ENCODE data around the gene POLD2. TPM values are rescaled to one million over a fixed set of nuclear protein-coding genes. Genes with fewer than 3 reads are reported as not detected.

POLD2 gene

DNA sequence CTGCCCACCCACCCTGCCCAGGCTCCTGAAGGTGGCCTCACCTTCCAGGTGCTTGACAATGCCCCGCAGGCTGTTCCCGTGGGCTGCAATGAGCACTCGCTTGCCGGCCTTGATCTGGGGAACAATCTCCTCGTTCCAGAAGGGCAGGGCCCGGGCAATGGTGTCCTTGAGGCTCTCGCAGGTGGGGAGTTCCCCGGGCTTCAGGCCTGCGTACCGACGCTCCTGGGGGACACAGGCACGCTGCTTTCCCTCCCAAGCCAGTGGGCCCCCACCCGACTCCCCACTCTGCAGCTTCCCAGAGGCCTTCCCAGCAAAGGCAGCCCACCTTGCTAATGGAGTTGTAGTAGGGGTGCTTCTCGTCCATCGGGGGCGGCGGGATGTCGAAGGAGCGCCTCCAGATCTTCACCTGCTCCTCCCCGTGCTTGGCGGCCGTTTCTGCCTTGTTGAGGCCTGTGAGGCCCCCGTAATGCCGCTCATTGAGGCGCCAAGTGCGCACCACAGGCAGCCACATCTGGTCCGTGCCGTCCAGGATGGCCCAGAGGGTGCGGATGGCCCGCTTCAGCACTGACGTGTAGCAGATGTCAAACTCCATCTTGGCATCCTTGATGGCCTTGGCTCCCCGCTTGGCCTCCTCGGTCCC is 58.4 kb downstream of the POLD2 start:
- H3K79me1 ChIP-seq (ENCODE audit: low read depth, low read length) = peaks cover 4% of the 10 kb centered on the region
- peak overlapping the region; percentile 80 for H3K18ac ChIP-seq (ENCODE audit: low read length)
- H3K9me3 ChIP-seq (replicated peaks in 1 of 2; ENCODE audit: control insufficient read depth in 2 of 2, insufficient read depth in 1 of 2, low read depth in 1 of 2, low read length in 2 of 2) = no peaks in the 10 kb centered on the region
- no peak overlapping the region for H3K14ac ChIP-seq (ENCODE audit: low read length)
- peak overlapping the region; percentile 47 for H3K4me2 ChIP-seq (ENCODE audit: insufficient read depth, low read length, poor library complexity, severe bottlenecking)
- peak overlapping the region; percentile 14 for H3K27ac ChIP-seq (replicated peaks; ENCODE audit: low read length)
- H2BK120ac ChIP-seq (ENCODE audit: low read depth, low read length) = peak overlapping the region; percentile 56
- H3K9ac ChIP-seq (ENCODE audit: low read depth, low read length, poor library complexity) = peak overlapping the region; percentile 75
- peak overlapping the region; percentile 89 for H3K23ac ChIP-seq (ENCODE audit: low read depth, low read length, poor library complexity)
- no peaks in the 10 kb centered on the region for H3K27me3 ChIP-seq (ENCODE audit: control insufficient read depth in 3 of 3, insufficient read depth in 3 of 3, low read depth in 1 of 3, low read length in 3 of 3)
- no peak overlapping the region for H4K91ac ChIP-seq (ENCODE audit: low read depth, low read length, poor library complexity)
- H2BK5ac ChIP-seq (ENCODE audit: low read length) = peak overlapping the region; percentile 97
- no peak for DNase-seq (ENCODE audit: low spot score)
- H2AFZ ChIP-seq (ENCODE audit: low read length) = peak overlapping the region; percentile 84
- H3K36me3 ChIP-seq (replicated peaks in 1 of 2; ENCODE audit: control insufficient read depth in 2 of 2, insufficient read depth in 2 of 2, low read length in 2 of 2) = peaks cover 15 to 29% of the 10 kb centered on the region in 2 donors
- H4K8ac ChIP-seq (ENCODE audit: low read depth, low read length) = no peak overlapping the region
- H3K4me3 ChIP-seq (ENCODE audit: low read length in 2 of 2) = peak overlapping the region in 1 of 2 donors; percentile 61
- H2AK5ac ChIP-seq (ENCODE audit: low read depth, low read length) = peak overlapping the region; percentile 99
- H3K4me1 ChIP-seq (ENCODE audit: control insufficient read depth in 2 of 2, insufficient read depth in 1 of 2, low read depth in 1 of 2, low read length in 2 of 2) = peaks cover 19 to 24% of the 10 kb centered on the region in 2 donors
- peak overlapping the region; percentile 86 for H3K4ac ChIP-seq (ENCODE audit: low read length)
- peak overlapping the region; percentile 67 for H2BK12ac ChIP-seq (ENCODE audit: low read length)
- no CpG with 5 or more reads among the region's 33 CpGs for WGBS, 2 donors (ENCODE audit: extremely low coverage in 2 of 2, insufficient read length in 2 of 2, insufficient replicate concordance in 1 of 2)
- peak overlapping the region; percentile 25 for H2BK15ac ChIP-seq (ENCODE audit: low read length)

Small RNA genes lying within 50 kb of the gene (small RNA-seq; reads per million reads assigned to genes)
- not detected for gene RNA5SP230 (ENCODE audit: insufficient read depth)

Measured in neuronal stem cell (in vitro differentiated cells).